Upper lobe of left lung (tissue), 4 donors: ENCODE results near the gene MYEOV.

Experiments used
- EP300 ChIP-seq, 4 donors: sonication (generic); formaldehyde crosslinking; IDR thresholded peaks; one replicate each; pipeline ENCODE4 v1.5.1; 2017; ENCODE audit warnings: antibody characterized with exemption in 4 of 4, control low read depth in 2 of 4
- POLR2A ChIP-seq, 4 donors: fragments of 450-650 bp; IDR thresholded peaks; one replicate each; pipeline ENCODE4 v1.5.1; 2016 to 2017; ENCODE audit warnings: antibody characterized with exemption in 4 of 4, mild to moderate bottlenecking in 2 of 4
- TF ChIP-seq, protein P1 (sequence below), 6 experiments: fragments of 450-650 bp in 4 of 6; fragments of 200-600 bp in 2 of 6; sonication (generic) in 2 of 6; IDR thresholded peaks; one replicate each; pipeline ENCODE4 v1.5.1; 2016 to 2019; ENCODE audit warnings: antibody characterized with exemption in 6 of 6

- no peak for TF ChIP-seq POLR2A (IDR thresholded peaks at IDR 0.05)
- TF ChIP-seq, protein P1, sequence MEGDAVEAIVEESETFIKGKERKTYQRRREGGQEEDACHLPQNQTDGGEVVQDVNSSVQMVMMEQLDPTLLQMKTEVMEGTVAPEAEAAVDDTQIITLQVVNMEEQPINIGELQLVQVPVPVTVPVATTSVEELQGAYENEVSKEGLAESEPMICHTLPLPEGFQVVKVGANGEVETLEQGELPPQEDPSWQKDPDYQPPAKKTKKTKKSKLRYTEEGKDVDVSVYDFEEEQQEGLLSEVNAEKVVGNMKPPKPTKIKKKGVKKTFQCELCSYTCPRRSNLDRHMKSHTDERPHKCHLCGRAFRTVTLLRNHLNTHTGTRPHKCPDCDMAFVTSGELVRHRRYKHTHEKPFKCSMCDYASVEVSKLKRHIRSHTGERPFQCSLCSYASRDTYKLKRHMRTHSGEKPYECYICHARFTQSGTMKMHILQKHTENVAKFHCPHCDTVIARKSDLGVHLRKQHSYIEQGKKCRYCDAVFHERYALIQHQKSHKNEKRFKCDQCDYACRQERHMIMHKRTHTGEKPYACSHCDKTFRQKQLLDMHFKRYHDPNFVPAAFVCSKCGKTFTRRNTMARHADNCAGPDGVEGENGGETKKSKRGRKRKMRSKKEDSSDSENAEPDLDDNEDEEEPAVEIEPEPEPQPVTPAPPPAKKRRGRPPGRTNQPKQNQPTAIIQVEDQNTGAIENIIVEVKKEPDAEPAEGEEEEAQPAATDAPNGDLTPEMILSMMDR (IDR thresholded peaks at IDR 0.05): no peak
- TF ChIP-seq EP300 (IDR thresholded peaks at IDR 0.05): no peak
Observed at GRCh38 chr11:69244266-69244665, 49.7 kb upstream of the MYEOV start.
